ENCODE results near the gene STX1A. TPM values are rescaled to one million over a fixed set of nuclear protein-coding genes. Genes with fewer than 3 reads are reported as not detected.
"Not testable (repeated sequence)": the region's sequence is repeated elsewhere in the genome, so short reads cannot be mapped to it uniquely, and the experiment has no call there.

STX1A gene
- total RNA-seq, 1 donor = 0.27 TPM

- DNase-seq (ENCODE audit: low read depth in 2 of 3, low spot score in 2 of 3) = no peak
These were observed 18.2 kb upstream of the STX1A start for GRCh38 chr7:73737491-73738219.

DNA sequence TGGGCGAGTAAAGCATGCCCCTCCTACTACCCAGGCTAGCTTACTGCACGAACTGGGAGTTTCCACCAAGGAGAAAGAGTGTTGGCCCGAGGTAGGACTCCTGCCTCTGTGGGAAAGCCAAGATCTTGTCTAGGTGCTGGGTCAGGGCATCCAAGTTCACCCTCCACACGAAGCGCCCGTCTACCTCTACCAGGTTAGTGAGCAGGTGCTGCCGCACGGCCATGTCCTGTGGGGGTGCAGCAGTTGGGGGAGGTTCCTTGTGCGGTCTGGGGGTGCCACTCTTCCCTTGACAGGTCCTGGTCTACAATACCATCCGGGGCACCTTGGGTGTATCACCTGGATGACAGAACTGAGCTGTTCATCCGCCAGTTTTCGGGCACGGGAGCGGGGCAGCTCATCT, 17.4 kb upstream of the STX1A start:
- DNase-seq (ENCODE audit: low read depth in 2 of 3, low spot score in 2 of 3) = no peak

DNA sequence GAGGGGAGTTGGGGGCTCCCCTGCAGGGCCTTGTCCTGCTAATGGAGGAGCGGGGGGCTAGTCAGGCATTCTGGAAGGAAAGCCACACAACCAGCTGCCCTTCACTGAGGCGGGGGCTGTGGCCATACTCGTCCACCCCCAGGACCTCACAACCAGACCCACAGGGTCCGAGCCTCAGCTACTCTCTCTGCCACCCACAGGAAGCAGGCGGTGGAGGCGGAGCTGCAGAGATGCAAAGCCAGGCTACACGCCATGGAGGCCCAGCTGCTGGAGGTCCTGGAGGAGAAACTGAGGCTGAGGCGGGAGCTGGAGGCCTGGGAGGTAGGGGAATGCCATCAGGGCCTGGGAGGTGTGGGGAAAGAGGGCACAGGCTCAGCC, 16.0 kb upstream of the STX1A start:
- DNase-seq (ENCODE audit: low read depth in 2 of 3, low spot score in 2 of 3) = no peak

- peak in 2 of 3 donors; percentile 89 to 97 for DNase-seq (ENCODE audit: low read depth in 2 of 3, low spot score in 2 of 3)
These were observed 15.4 kb upstream of the STX1A start for GRCh38 chr7:73734619-73735527.

GRCh38 chr7:73732397-73732796, 12.9 kb upstream of the STX1A start:
- DNase-seq (ENCODE audit: low read depth in 2 of 3, low spot score in 2 of 3) = no peak

GRCh38 chr7:73730485-73730884, 11.0 kb upstream of the STX1A start:
- DNase-seq (ENCODE audit: low read depth in 2 of 3, low spot score in 2 of 3) = no peak

DNA sequence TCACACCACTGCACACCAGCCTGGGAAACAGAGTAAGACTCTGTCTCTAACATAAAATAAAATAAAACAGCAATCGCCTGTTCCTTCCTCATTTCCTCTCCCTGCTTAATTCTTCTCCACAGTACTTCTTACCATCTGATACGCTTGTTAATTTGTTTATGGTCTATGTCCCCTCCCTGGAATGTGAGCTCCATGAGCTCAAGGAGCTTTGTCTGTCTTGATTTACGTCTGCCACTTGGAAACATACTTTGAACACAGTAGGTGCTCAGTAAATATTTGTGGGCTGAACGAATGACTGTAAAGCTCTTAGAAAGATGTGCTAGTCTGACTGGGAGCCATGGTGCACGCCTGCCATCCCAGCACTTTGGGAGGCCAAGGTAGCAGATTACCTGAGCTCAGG, 9.1 kb upstream of the STX1A start:
- DNase-seq (ENCODE audit: low read depth in 2 of 3, low spot score in 2 of 3) = no peak

- DNase-seq (ENCODE audit: low read depth in 2 of 3, low spot score in 2 of 3) = no peak
These were observed 8.5 kb upstream of the STX1A start for GRCh38 chr7:73727952-73728351.

- DNase-seq (ENCODE audit: low read depth in 2 of 3, low spot score in 2 of 3) = no peak
These were observed 6.6 kb upstream of the STX1A start for GRCh38 chr7:73726083-73726466.

DNA sequence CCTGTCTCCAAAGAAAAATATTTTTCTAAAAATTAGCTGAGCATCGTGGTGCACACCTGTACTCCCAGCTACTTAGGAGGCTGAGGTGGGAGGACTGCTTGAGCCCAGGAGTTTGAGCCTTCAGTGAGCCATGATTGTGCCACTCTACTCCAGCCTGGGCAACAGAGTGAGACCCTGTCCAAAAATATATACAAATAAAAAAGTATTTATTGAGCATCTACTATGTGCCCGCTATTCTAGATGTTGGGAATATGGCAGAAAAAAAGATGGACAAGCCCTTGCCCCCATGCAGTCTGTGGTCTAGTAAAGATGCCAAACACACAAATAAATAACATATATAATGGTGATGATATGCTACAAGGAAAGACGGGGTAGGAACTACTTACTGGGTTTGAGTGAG, 4.3 kb upstream of the STX1A start:
- no peak for DNase-seq (ENCODE audit: low read depth in 2 of 3, low spot score in 2 of 3)

DNA sequence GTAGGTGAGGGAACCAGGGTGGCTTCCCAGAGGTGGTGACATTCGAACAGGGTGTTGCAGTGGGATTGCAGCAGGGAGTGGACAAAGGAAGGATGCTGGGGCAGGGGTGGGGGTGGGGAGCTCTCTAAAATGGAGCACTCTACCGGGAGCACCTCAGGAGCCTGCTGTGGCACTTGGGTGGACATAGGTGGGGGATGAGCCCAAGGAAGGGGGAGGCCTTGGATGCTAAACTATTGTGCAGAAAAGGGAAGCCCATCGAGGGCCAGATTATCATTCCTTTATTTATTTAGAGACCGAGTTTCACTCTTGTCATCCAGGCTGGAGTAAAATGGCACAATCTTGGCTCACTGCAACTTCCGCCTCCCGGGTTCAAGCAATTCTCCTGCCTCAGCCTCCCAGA, 3.3 kb upstream of the STX1A start:
- no peak for DNase-seq (ENCODE audit: low read depth in 2 of 3, low spot score in 2 of 3)

GRCh38 chr7:73722182-73722581, 2.7 kb upstream of the STX1A start:
- not testable (repeated sequence) for DNase-seq (ENCODE audit: low read depth in 2 of 3, low spot score in 2 of 3)

GRCh38 chr7:73721377-73721817, 1.9 kb upstream of the STX1A start:
- no peak for DNase-seq (ENCODE audit: low read depth in 2 of 3, low spot score in 2 of 3)

- DNase-seq (ENCODE audit: low read depth in 2 of 3, low spot score in 2 of 3) = not testable (repeated sequence)
These were observed 974 bp upstream of the STX1A start for GRCh38 chr7:73720443-73720842.

- DNase-seq (ENCODE audit: low read depth in 2 of 3, low spot score in 2 of 3) = no peak
These were observed 319 bp upstream of the STX1A start for GRCh38 chr7:73719806-73720169.

- no peak for DNase-seq (ENCODE audit: low read depth in 2 of 3, low spot score in 2 of 3)
These were observed 1.0 kb downstream of the STX1A start for GRCh38 chr7:73718438-73718881.

- DNase-seq (ENCODE audit: low read depth in 2 of 3, low spot score in 2 of 3) = peak in 2 of 3 donors; percentile 95 to 97
These were observed 1.5 kb downstream of the STX1A start for GRCh38 chr7:73717991-73718405.

GRCh38 chr7:73717025-73717807, 2.3 kb downstream of the STX1A start:
- no peak for DNase-seq (ENCODE audit: low read depth in 2 of 3, low spot score in 2 of 3)

GRCh38 chr7:73716318-73716890, 3.1 kb downstream of the STX1A start:
- no peak for DNase-seq (ENCODE audit: low read depth in 2 of 3, low spot score in 2 of 3)

DNA sequence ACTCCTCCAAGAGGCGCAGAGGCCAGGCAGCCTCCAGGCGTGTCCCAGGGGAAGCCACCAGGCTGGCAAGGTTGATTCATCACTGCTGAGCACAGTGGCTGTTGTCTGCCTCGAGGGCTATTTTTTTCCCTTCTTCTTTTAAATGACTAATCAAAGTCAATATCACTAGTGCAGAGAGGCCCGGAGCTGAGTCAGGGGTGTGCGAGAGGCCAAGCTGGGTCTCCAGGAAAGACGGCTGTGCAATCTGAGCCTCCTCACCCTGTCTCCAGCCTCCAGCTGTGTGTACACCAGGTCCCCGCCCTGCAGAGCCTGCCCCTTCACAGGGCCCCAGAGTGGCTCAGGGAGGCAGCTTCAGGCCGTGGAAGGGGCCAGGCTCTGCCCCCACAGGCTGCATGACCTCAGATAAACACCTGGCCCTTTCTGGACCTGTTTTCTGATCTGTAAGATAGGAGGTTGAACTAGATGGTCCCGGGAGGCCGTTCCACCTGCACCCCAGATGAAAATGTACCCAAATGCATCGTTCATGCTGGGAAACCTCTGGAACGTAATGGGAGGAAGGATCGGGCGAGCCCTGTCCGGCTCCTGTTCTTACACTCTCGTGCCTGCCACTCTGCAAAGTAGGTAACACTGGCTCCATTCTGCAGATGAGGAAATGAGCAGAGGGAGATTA, 3.7 kb downstream of the STX1A start:
- DNase-seq (ENCODE audit: low read depth in 2 of 3, low spot score in 2 of 3) = peak in 2 of 3 donors; percentile 72 to 83

All from hematopoietic multipotent progenitor cell (in vitro differentiated cells).